ENCODE results near the gene ACBD6.
A peak's percentile ranks its signal among the peaks of the same experiment; 100 is the strongest.

The ACBD6 gene

GRCh38 chr1:180255536-180256340, 246.6 kb downstream of the ACBD6 start:
- H3K4me3 ChIP-seq (ENCODE audit: low read depth, low read length), result no peak overlapping the region
- no peak for TF ChIP-seq CTCF (IDR thresholded peaks at IDR 0.05; ENCODE audit: low read depth, low read length)

GRCh38 chr1:180254854-180255253, 247.5 kb downstream of the ACBD6 start:
- no peak for TF ChIP-seq CTCF (IDR thresholded peaks at IDR 0.05; ENCODE audit: low read depth, low read length)
- no peak overlapping the region for H3K4me3 ChIP-seq (ENCODE audit: low read depth, low read length)

GRCh38 chr1:180254496-180254819, 247.9 kb downstream of the ACBD6 start:
- H3K4me3 ChIP-seq (ENCODE audit: low read depth, low read length), result no peak overlapping the region
- TF ChIP-seq CTCF (IDR thresholded peaks at IDR 0.05; ENCODE audit: low read depth, low read length), result no peak

- H3K4me3 ChIP-seq (ENCODE audit: low read depth, low read length), result no peak overlapping the region
- TF ChIP-seq CTCF (IDR thresholded peaks at IDR 0.05; ENCODE audit: low read depth, low read length), result no peak
Measured at GRCh38 chr1:180253585-180254495, 248.5 kb downstream of the ACBD6 start.

- no peak overlapping the region for H3K4me3 ChIP-seq (ENCODE audit: low read depth, low read length)
- TF ChIP-seq CTCF (IDR thresholded peaks at IDR 0.05; ENCODE audit: low read depth, low read length), result peak; percentile 88
Measured at GRCh38 chr1:180252638-180253536, 249.5 kb downstream of the ACBD6 start.

- H3K4me3 ChIP-seq (ENCODE audit: low read depth, low read length), result no peak overlapping the region
- no peak for TF ChIP-seq CTCF (IDR thresholded peaks at IDR 0.05; ENCODE audit: low read depth, low read length)
Measured at GRCh38 chr1:180251526-180252305, 250.7 kb downstream of the ACBD6 start.
